B cell (primary cell): ENCODE data around the gene ENO2. TPM values are rescaled to one million over a fixed set of nuclear protein-coding genes. Genes with fewer than 3 reads are reported as not detected.
"Not testable (repeated sequence)": the region's sequence is repeated elsewhere in the genome, so short reads cannot be mapped to it uniquely, and the experiment has no call there.

Experiments
- ATAC-seq: fragments of 200-7000 bp; cut with Tn5 transposase; one replicate; pipeline ENCODE4 v1.10.0; 2021; ENCODE audit warnings: low read depth, mild to moderate bottlenecking, moderate number of reproducible peaks, moderate library complexity
- CTCF ChIA-PET: fragments of 350-600 bp; sonication (Branson Sonifier 250); formaldehyde crosslinking; loops from one replicate; lab custom pipeline; 2021; ENCODE audit warnings: antibody characterized with exemption, inconsistent platforms; lab: Charles Lee
- POLR2A ChIA-PET: fragments of 350-600 bp; sonication (Branson Sonifier 250); formaldehyde crosslinking; loops from one replicate; lab custom pipeline; 2021; ENCODE audit warnings: antibody characterized with exemption; lab: Charles Lee
- DNase-seq: peaks from one replicate; pipeline ENCODE4 v3.0.0; 2013
- H2AFZ ChIP-seq: 2 replicates; pipeline ENCODE4 v1.6.1; 2012; ENCODE audit warnings: mild to moderate bottlenecking, low read depth, low read length; ENCODE audit not compliant: insufficient read depth, poor library complexity, severe bottlenecking
- H3K27ac ChIP-seq, 2 donors: 1 replicate in 1 of 2; 2 replicates in 1 of 2; pipeline ENCODE4 v1.5.1; 2012 to 2013; ENCODE audit warnings: low read length in 2 of 2, mild to moderate bottlenecking in 2 of 2, moderate library complexity in 1 of 2
- H3K27me3 ChIP-seq, 4 experiments: fragments of 200-600 bp in 1 of 4; sonication (generic) in 1 of 4; replicated peaks in 1 of 4; 1 replicate in 2 of 4; 2 replicates in 2 of 4; pipeline versions ENCODE4 v1.6.1 to v1.7.0; 2013 to 2016; ENCODE audit warnings: low read length in 3 of 4, mild to moderate bottlenecking in 2 of 4, mixed read lengths in 1 of 4, moderate library complexity in 1 of 4; ENCODE audit not compliant: insufficient read depth in 4 of 4, control insufficient read depth in 3 of 4; ENCODE audit errors: control extremely low read depth in 1 of 4
- H3K36me3 ChIP-seq, 2 experiments: replicated peaks in 1 of 2; 1 replicate in 1 of 2; 2 replicates in 1 of 2; pipeline versions ENCODE4 v1.6.1 to v1.7.1; 2013; ENCODE audit warnings: low read length in 1 of 2; ENCODE audit not compliant: insufficient read depth in 2 of 2, control insufficient read depth in 1 of 2; ENCODE audit errors: control extremely low read depth in 1 of 2, extremely low read depth in 1 of 2
- H3K4me1 ChIP-seq, 2 donors: fragments of 200-600 bp in 1 of 2; sonication (generic) in 1 of 2; 1 replicate in 1 of 2; 2 replicates in 1 of 2; pipeline versions ENCODE4 v1.5.1 to v1.6.1; 2013 to 2017; ENCODE audit warnings: low read length in 2 of 2; ENCODE audit not compliant: control insufficient read depth in 2 of 2, insufficient read depth in 2 of 2
- H3K4me2 ChIP-seq: replicated peaks from 2 replicates; pipeline ENCODE3; 2012; ENCODE audit warnings: mild to moderate bottlenecking, low read depth, low read length; ENCODE audit not compliant: poor library complexity, severe bottlenecking
- H3K4me3 ChIP-seq, 5 experiments: fragments of 200-600 bp in 1 of 5; sonication (generic) in 1 of 5; 1 replicate in 3 of 5; 2 replicates in 2 of 5; pipeline versions ENCODE4 v1.5.1 to v1.7.0; 2011 to 2016; ENCODE audit warnings: low read length in 4 of 5, mild to moderate bottlenecking in 4 of 5, low read depth in 2 of 5, control low read depth in 1 of 5, moderate library complexity in 1 of 5; ENCODE audit not compliant: insufficient read depth in 1 of 5; ENCODE audit errors: control extremely low read depth in 1 of 5, extremely low read depth in 1 of 5
- H3K79me2 ChIP-seq: fragments of 200-600 bp; sonication (generic); one replicate; pipeline ENCODE4 v1.6.0; 2016; ENCODE audit warnings: low read length; ENCODE audit not compliant: control insufficient read depth, insufficient read depth
- H3K9ac ChIP-seq: fragments of 200-600 bp; sonication (generic); 2 replicates; pipeline ENCODE4 v1.6.1; 2017; ENCODE audit warnings: mild to moderate bottlenecking, low read length, moderate library complexity
- H3K9me3 ChIP-seq, 3 donors: one replicate each; pipeline versions ENCODE4 v1.6.1 to v1.7.1; 2013; ENCODE audit warnings: low read length in 2 of 3; ENCODE audit not compliant: control insufficient read depth in 2 of 3, insufficient read depth in 1 of 3; ENCODE audit errors: control extremely low read depth in 1 of 3
- H4K20me1 ChIP-seq: 2 replicates; pipeline ENCODE4 v1.6.0; 2012; ENCODE audit warnings: mild to moderate bottlenecking, low read length; ENCODE audit not compliant: insufficient read depth, control insufficient read depth, poor library complexity, severe bottlenecking
- H3K27ac Mint-ChIP-seq: one replicate; pipeline ENCODE4 v1.8.0; 2021; ENCODE audit warnings: mixed read lengths
- H3K27me3 Mint-ChIP-seq: one replicate; pipeline ENCODE4 v1.8.0; 2021; ENCODE audit warnings: mixed read lengths
- H3K4me1 Mint-ChIP-seq: one replicate; pipeline ENCODE4 v1.8.0; 2021; ENCODE audit warnings: mixed read lengths
- H3K4me3 Mint-ChIP-seq: one replicate; pipeline ENCODE4 v1.8.0; 2021; ENCODE audit warnings: mixed read lengths
- H3K9me3 Mint-ChIP-seq: one replicate; pipeline ENCODE4 v1.8.0; 2022; ENCODE audit warnings: mixed read lengths; ENCODE audit not compliant: insufficient read depth
- CTCF ChIP-seq: fragments of 200-600 bp; IDR thresholded peaks from one replicate; pipeline ENCODE4 v1.8.0; 2022; ENCODE audit warnings: antibody characterized with exemption, mild to moderate bottlenecking
- EZH2 ChIP-seq: IDR thresholded peaks from 2 replicates; pipeline ENCODE4 v1.6.1; 2012; ENCODE audit warnings: borderline replicate concordance, low read depth, mild to moderate bottlenecking, moderate library complexity, low read length; ENCODE audit not compliant: insufficient read depth, poor library complexity, severe bottlenecking
- WGBS: methylation state at CpG from one replicate; pipeline ENCODE4 v1.1.5; 2013; ENCODE audit warnings: missing lambda C conversion rate; ENCODE audit not compliant: insufficient coverage; 5-methylcytosine and 5-hydroxymethylcytosine counted together
- intact Hi-C: fragments of 100-400 bp; cut with micrococcal nuclease; formaldehyde crosslinking; loops from one replicate; pipeline ENCODE4 v1.10.0; 2022
- polyA minus RNA-seq: library from RNA; depleted of rRNA, polyadenylated mRNA; stranded (reverse); fragments of >200 nt; gene quantifications from 2 replicates; pipeline ENCODE4 v1.2.3, GENCODE V29; 2012
- polyA plus RNA-seq: library from polyadenylated mRNA; depleted of rRNA; stranded (reverse); fragments of >200 nt; gene quantifications from 2 replicates; pipeline ENCODE4 v1.2.3, GENCODE V29; 2012
- total RNA-seq, 2 donors: library from RNA; stranded (reverse); fragments of 120-200 nt in 1 of 2; gene quantifications; 1 replicate in 1 of 2; 2 replicates in 1 of 2; pipeline versions ENCODE4 v1.2.3 to v1.2.4, GENCODE V29; 2013 to 2022

The ENO2 gene
- total RNA-seq: 55.3 and 59.7 TPM in 2 replicates
- 7.9 TPM for total RNA-seq (2013)
- polyA plus RNA-seq: 32.9 and 42.5 TPM in 2 replicates
- 6.0 and 9.0 TPM in 2 replicates for polyA minus RNA-seq

GRCh38 chr12:6914246-6914946, at the start of gene ENO2:
Gene ENO2, plus strand, starts transcription at chr12:6914580. Its CDS starts 1,253 bp downstream, at chr12:6915833.
- ChIA-PET CTCF (interaction anchor here (0.7 to 2.0 kb wide), 5 partner anchors 8 to 50 kb away, joined by 4 to 10 read pairs (median 6); no protein-coding TSS in a partner anchor), POLR2A (interaction anchor here (0.5 to 1.8 kb wide), 9 partner anchors 9 to 194 kb away, joined by 3 to 8 read pairs (median 4); partner anchors contain the start of genes ATN1, C12orf57 and RNU7-1)
- Mint-ChIP-seq H3K4me1 (peaks cover 25% of the 10 kb centered on the region), H3K27ac (peak within 1 kb of the TSS; percentile 89), H3K9me3 (no peaks in the 10 kb centered on the region), H3K4me3 (peak within 1 kb of the TSS; percentile 89), H3K27me3 (no peaks in the 10 kb centered on the region)
- H3K9me3 ChIP-seq: peaks cover 0 to 3% (median 0%) of the 10 kb centered on the region in 3 donors
- H3K9ac ChIP-seq: peak within 1 kb of the TSS; percentile 80
- peak within 1 kb of the TSS; percentile 43 to 64 for H3K27ac ChIP-seq
- H3K4me1 ChIP-seq: peaks cover 11 to 19% of the 10 kb centered on the region in 2 donors
- TF ChIP-seq CTCF: no peak
- no peak for TF ChIP-seq EZH2
- peak within 1 kb of the TSS; percentile 92 for H3K4me2 ChIP-seq
- DNase-seq (peak; percentile 83), ATAC-seq (peak; percentile 91)
- intact Hi-C loops: loop anchor here (1.0 kb wide), 1 partner anchor 10 kb away; the partner anchor contains the start of gene LRRC23
- no peaks in the 10 kb centered on the region for H3K79me2 ChIP-seq
- WGBS: under 1% methylated on average over 56 of the region's 68 CpGs
- no peaks in the 10 kb centered on the region for H4K20me1 ChIP-seq
- H3K27me3 ChIP-seq: peaks cover 0 to 10% (median 1%) of the 10 kb centered on the region in 4 experiments
- H3K4me3 ChIP-seq: peak within 1 kb of the TSS in 4 of 5 experiments; percentile 38 to 75 (median 58)
- peaks cover 0 to 4% of the 10 kb centered on the region in 2 experiments for H3K36me3 ChIP-seq
- peak within 1 kb of the TSS; percentile 85 for H2AFZ ChIP-seq

- ChIA-PET POLR2A (interaction anchor here (5.5 kb wide), 1 partner anchor 12 kb away, joined by 49 read pairs; the partner anchor contains the start of genes CDCA3 and USP5), CTCF (interaction anchor here (1.1 to 11.8 kb wide), 4 partner anchors 8 to 79 kb away, joined by 3 to 136 read pairs (median 4); partner anchors contain the start of genes CDCA3, SPSB2 and USP5)
- H3K4me1 Mint-ChIP-seq: peaks cover 30% of the 10 kb centered on the region
- Histone ChIP-seq H4K20me1 (peaks cover 25% of the 10 kb centered on the region), H3K36me3 (peaks cover 0 to 45% of the 10 kb centered on the region in 2 experiments), H3K4me1 (peaks cover 20 to 23% of the 10 kb centered on the region in 2 donors)
- H3K9me3 ChIP-seq, intact Hi-C loops, H3K79me2 ChIP-seq, H3K4me3 ChIP-seq, H3K9me3 Mint-ChIP-seq, H2AFZ ChIP-seq, H3K27me3 ChIP-seq, ATAC-seq, H3K9ac ChIP-seq, DNase-seq, H3K4me2 ChIP-seq, H3K27me3 Mint-ChIP-seq, H3K27ac ChIP-seq: not testable (repeated sequence)
- H3K27ac Mint-ChIP-seq: peak overlapping the region; percentile 50
- H3K4me3 Mint-ChIP-seq: peak overlapping the region; percentile 20
- WGBS: 100% methylated on average over 2 of the region's 5 CpGs
These were observed 49.1 kb upstream of the ENO2 start for GRCh38 chr12:6865307-6865706.
